HUES48 (cell line): ENCODE data around the gene PACSIN1.
A peak's percentile ranks its signal among the peaks of the same experiment; 100 is the strongest.

Experiments
- H3K27ac ChIP-seq: one replicate; pipeline ENCODE4 v1.7.0; 2013; ENCODE audit warnings: low read depth, low read length, inconsistent platforms
- H3K27me3 ChIP-seq: 2 replicates; pipeline ENCODE4 v1.6.1; 2013; ENCODE audit warnings: mild to moderate bottlenecking, low read length; ENCODE audit not compliant: control insufficient read depth, insufficient read depth
- H3K36me3 ChIP-seq: 2 replicates; pipeline ENCODE4 v1.6.1; 2013; ENCODE audit warnings: low read length; ENCODE audit not compliant: control insufficient read depth, insufficient read depth
- H3K4me1 ChIP-seq: 2 replicates; pipeline ENCODE4 v1.6.1; 2013; ENCODE audit warnings: mild to moderate bottlenecking, low read length; ENCODE audit not compliant: control insufficient read depth, insufficient read depth
- H3K4me3 ChIP-seq: 2 replicates; pipeline ENCODE4 v1.5.1; 2013; ENCODE audit warnings: mild to moderate bottlenecking, low read depth, low read length
- H3K9ac ChIP-seq: 2 replicates; pipeline ENCODE4 v1.6.1; 2013; ENCODE audit warnings: mild to moderate bottlenecking, low read depth, low read length, moderate library complexity
- H3K9me3 ChIP-seq: 2 replicates; pipeline ENCODE4 v1.6.1; 2013; ENCODE audit warnings: low read length; ENCODE audit not compliant: control insufficient read depth, insufficient read depth

The PACSIN1 gene

DNA sequence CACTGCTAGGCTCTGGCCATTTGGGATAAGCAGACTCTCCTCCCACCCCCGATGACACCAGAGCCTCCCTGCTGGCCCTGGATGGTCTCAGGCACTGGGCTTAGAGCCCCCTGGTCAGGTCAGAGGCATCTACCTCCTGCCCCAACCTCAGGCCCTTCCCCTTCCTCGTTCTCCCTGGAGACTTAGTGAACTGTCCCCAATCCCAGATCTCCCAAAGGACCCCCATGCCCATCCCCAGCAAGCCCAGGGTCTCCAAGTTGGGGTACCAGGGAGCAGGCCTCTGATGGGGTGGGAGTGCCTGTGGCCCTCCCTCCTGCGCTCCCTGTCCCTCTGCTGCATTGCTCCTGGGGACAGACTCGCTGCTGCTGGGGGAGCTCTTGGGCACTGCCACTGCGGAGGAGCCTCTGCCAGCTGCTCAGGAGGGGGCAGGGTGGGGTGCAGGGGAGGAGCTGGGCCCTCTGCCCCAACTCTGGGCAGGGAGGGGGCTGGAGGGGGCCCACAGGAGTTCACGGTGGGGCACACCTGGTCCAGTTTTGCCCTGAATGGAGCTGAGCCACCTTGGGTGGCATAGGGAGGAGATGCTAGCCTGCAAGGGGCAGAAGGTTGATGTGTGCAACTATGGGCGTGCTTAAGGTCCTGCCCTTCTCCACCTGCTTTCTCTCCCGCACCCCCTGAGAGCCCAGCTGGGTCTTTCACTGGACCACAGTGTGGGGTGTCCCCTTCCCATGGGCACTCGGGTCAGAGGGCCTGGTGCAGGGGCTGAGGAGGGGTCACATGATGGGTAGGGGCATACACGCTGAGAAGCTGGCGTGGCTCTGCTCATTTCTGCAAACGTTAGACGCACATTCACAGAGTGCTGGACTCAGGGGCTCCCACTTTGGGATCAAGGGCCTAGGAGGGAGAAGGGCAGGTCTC lies 49.9 kb downstream of the PACSIN1 start:
- peaks cover 23% of the 10 kb centered on the region; the same call in 1 of the 2 replicates for H3K4me1 ChIP-seq
- H3K27ac ChIP-seq = no peak overlapping the region
- H3K9me3 ChIP-seq = no peaks in the 10 kb centered on the region
- H3K27me3 ChIP-seq = peaks cover 4% of the 10 kb centered on the region; the same call in 1 of the 2 replicates
- no peaks in the 10 kb centered on the region for H3K36me3 ChIP-seq
- H3K4me3 ChIP-seq = peak overlapping the region; percentile 75; the same call in 1 of the 2 replicates
- no peak overlapping the region for H3K9ac ChIP-seq

DNA sequence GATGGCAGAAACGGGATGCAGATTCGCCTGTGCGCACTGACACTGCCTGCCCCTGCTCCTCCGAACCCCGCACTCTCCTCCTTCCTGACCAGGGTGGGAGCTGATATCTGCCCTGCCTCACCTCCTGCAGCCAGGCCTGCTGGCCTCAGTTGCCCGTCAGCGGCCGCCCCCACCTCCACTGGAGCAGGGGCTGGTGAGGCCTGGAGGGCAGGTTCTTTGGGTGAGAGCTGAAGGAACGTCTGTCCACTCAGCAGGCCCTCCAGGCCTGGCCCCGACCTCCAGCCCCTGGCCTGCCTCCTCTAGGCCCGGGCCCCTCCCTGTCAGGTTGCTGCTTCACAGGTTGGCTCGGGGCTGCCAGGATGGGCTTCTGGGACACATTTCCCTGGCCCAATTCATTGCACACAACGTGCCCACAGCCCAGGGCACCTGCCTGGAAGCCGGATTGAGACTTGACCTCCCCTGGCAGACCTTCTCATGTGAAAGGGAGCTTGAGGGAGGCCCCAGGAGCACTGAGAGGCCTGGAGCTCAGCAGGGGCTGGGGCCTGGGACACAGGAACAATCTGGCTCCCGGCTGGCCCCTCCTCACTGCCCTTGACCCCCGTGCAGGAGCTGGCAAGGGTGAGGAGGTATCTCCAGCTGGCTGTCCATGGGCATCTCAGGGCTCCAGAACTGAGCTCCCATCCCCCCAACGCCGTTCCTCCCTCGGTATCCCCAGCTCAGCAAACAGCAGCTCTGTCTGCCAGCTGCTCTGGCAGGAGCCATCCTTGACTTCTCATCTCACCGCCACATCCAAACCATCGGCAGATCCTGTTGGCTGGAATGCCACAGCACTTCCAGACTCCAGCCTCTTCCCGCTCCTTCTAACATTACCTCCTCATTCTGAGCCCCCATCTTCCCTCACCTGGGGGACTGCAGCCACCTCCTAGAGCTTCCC lies 50.8 kb downstream of the PACSIN1 start:
- Histone ChIP-seq H3K9me3 (no peaks in the 10 kb centered on the region), H3K27ac (no peak overlapping the region), H3K36me3 (no peaks in the 10 kb centered on the region), H3K4me1 (peaks cover 23% of the 10 kb centered on the region; the same call in 1 of the 2 replicates), H3K4me3 (no peak overlapping the region), H3K27me3 (peaks cover 4% of the 10 kb centered on the region; the same call in 1 of the 2 replicates), H3K9ac (no peak overlapping the region)

DNA sequence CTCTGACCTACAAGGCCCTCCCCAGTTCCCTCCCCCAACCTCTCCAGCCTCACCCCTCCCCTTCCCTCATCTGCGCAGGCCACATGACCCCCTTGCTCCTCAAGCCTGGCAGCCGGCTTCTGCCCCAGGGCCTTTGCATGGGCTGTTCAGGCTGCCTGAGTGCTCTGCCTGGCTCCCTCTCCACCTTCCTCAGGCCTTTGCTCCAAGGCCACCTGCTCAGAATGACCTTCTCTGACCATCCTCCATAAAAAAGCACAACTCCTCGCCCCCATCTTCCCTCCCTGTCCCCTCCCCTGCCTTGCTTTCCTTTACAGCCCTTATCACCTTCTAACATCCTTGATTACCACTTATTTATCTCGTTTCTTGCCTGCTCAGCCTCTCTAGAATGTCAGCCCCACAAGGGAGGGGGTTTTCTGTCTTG lies 51.6 kb downstream of the PACSIN1 start:
- H3K4me3 ChIP-seq = no peak overlapping the region
- H3K9me3 ChIP-seq = no peaks in the 10 kb centered on the region
- peaks cover 23% of the 10 kb centered on the region; the same call in 1 of the 2 replicates for H3K4me1 ChIP-seq
- H3K27ac ChIP-seq = no peak overlapping the region
- H3K27me3 ChIP-seq = peaks cover 4% of the 10 kb centered on the region; the same call in 1 of the 2 replicates
- no peak overlapping the region for H3K9ac ChIP-seq
- H3K36me3 ChIP-seq = no peaks in the 10 kb centered on the region

DNA sequence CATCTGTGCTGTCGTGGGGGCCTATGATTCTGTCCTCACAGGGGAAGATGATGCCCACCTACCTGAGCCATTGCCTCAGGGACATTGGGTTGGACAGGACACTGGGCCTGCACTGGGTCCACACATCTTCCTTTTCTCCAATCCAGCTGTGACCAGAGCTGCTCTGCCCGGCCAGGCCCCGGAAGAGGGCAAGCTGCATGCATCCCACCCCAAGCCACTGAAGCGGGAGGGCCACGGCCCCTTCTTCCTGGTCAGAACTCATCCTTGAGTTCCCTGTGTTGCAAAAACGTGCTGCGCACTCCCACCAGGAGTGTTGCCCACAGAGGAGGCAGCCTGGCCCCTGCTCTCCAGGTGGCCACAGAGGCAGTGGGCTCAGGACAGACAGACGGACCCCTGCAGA lies 52.1 kb downstream of the PACSIN1 start:
- H3K9me3 ChIP-seq = no peaks in the 10 kb centered on the region
- peaks cover 4% of the 10 kb centered on the region; the same call in 1 of the 2 replicates for H3K27me3 ChIP-seq
- no peak overlapping the region for H3K27ac ChIP-seq
- no peak overlapping the region for H3K9ac ChIP-seq
- peaks cover 18% of the 10 kb centered on the region; the same call in 1 of the 2 replicates for H3K4me1 ChIP-seq
- H3K4me3 ChIP-seq = no peak overlapping the region
- H3K36me3 ChIP-seq = no peaks in the 10 kb centered on the region

DNA sequence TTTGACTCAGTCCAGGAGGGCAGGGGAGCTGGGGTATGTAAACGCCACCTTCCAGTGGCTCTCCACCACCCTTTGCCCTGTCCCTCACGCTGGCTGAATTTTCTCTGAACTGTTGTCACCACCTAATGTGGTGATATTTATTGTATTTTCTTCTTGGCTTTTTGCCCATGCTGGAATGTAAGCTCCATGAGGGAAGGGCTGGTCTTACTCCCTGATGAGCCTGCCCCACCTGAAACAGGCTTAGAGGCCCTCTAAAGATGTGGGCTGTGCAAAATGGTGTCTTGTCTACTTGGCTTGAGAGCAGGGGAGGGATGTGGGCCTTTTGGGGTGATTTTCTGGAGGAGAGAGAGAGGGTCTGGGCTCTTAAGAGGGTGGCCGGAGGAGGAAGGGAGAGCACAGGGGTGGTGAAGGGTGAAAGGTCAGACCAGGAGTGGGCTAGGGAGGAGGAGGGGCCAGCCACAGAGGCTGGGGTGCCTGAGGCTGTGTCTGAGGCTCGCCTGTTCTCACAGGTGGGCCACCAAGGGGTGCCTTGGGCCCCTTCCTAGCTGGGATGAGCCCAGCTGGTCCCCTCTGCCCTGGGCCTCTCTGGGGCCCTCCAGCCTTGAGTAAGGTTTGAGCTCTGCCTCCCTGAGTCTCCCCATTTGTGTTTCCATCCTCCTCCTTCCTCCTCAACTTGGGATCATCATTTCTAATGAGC lies 52.9 kb downstream of the PACSIN1 start:
- Histone ChIP-seq H3K27ac (no peak overlapping the region), H3K4me1 (peaks cover 12% of the 10 kb centered on the region; the same call in 1 of the 2 replicates), H3K36me3 (no peaks in the 10 kb centered on the region), H3K4me3 (no peak overlapping the region), H3K9me3 (no peaks in the 10 kb centered on the region), H3K9ac (no peak overlapping the region), H3K27me3 (peaks cover 4% of the 10 kb centered on the region; the same call in 1 of the 2 replicates)

DNA sequence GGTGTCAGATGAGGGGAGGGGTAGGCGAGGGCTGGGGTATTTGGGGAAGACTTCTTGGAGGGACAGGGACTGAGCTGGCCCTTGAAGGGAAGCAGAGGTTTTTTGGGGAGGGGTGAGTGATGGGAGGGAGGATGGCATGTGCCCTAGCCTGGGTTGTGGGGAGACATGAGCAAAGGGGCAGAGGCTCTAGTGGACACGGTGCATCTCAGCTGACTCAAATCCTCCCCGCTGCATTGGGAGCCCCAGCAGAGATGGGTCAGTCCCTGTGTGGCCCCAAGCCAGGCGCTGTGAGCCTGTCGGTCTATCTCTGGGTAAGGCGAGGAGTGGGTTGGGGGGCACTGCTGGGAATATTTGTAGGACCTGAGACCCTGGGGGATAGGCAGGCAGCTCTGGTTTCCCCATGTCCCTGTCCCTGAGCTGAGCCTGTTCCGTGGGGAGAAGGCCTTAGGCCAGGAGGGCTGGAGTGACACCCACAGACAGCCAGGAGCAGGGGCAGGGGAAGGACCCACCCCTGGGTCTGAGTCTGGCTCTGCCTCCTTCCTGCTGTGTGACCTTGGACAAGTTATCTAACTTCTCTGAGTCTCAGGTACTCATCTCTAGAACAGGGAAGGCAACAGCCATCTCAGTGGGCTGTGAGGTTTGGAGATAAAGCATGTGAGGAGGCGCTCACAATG lies 54.2 kb downstream of the PACSIN1 start:
- Histone ChIP-seq H3K9ac (no peak overlapping the region), H3K36me3 (no peaks in the 10 kb centered on the region), H3K27ac (no peak overlapping the region), H3K27me3 (peaks cover 4% of the 10 kb centered on the region; the same call in 1 of the 2 replicates), H3K4me3 (no peak overlapping the region), H3K4me1 (peaks cover 8% of the 10 kb centered on the region; the same call in 1 of the 2 replicates), H3K9me3 (no peaks in the 10 kb centered on the region)

DNA sequence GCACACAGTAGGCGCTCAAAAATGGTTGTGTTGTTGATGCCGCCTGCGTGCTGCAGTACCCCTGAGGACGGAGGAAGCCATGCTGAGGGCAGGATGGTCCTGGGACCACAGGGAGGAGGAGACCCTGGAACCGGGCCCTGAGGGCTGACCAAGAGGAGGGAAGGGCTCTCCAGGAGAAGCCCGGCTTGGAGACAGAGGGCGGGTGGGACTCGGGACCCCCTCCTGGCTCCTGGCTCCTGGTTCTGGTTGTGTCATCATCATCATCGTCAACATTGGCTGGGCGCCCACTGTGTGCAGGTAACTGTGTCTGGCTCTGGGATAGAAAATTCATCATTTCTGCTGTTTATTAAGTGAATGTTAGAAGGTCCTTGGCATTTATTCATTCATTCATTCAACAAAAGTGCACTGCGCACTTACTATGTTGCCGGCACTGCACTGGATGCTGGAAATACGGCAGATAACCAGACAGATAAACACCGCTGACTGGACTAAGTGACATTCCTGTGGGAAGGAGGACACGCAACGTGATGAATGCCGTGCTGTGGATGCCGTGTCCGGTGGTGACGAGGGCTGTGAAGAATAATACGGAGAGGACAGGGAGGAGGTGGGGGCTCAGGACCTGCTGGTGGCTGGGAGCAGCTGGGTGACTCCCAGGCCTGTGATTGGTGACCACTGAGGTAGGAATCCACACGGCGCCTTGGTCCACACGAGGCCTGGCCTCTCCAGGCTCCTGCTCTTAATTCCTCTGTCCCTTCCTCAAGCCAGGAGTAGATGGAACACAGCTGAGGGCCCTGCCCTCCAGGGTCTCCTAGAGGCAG lies 55.0 kb downstream of the PACSIN1 start:
- Histone ChIP-seq H3K36me3 (no peaks in the 10 kb centered on the region), H3K9ac (no peak overlapping the region), H3K27me3 (no peaks in the 10 kb centered on the region), H3K9me3 (no peaks in the 10 kb centered on the region), H3K4me3 (no peak overlapping the region), H3K4me1 (0 out of 2 replicates have a peak, but pooled peaks cover 3% of the 10 kb centered on the region), H3K27ac (no peak overlapping the region)

DNA sequence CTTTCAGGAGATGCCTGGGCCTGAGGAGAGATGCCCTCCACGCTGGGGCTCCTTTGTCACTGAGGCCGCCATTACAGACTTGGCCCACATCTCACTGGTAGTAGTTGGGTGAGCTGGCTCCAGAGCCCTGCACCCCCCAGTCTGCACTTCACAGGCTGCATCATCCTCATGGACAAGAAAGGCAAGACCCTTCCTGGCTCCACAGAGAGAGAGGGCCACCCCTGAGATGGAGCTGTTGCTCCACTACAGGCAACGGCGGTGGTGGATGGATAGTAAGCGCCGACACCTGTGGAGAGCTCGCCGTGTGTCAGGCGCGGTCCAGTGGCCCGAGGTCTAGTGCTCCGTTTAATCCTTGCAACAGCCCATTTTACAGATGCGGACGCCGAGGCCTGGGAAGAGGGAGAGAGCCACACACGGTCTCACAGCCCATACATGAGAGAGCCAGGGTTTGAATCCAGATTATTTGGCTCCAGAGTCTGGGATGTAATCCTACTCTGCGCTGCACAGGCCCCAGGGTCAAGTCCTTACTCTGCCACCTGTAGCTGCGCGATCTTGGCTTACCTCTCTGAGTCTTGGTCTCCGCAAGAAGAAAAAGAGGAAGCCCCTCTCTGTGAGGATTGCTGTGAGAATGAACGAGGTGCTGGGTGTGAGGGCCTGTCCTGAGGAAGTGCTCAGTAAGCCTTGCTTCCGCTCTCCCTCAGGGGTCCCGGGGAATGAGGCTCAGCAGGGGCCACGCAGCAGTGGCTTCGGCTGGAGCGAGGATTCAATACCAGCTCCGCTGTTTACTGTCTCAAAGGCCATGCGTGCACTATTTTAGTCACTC lies 55.8 kb downstream of the PACSIN1 start:
- Histone ChIP-seq H3K9me3 (no peaks in the 10 kb centered on the region), H3K36me3 (no peaks in the 10 kb centered on the region), H3K9ac (no peak overlapping the region), H3K27ac (no peak overlapping the region), H3K4me3 (no peak overlapping the region), H3K4me1 (peaks cover 8% of the 10 kb centered on the region; the same call in 1 of the 2 replicates), H3K27me3 (no peaks in the 10 kb centered on the region)

DNA sequence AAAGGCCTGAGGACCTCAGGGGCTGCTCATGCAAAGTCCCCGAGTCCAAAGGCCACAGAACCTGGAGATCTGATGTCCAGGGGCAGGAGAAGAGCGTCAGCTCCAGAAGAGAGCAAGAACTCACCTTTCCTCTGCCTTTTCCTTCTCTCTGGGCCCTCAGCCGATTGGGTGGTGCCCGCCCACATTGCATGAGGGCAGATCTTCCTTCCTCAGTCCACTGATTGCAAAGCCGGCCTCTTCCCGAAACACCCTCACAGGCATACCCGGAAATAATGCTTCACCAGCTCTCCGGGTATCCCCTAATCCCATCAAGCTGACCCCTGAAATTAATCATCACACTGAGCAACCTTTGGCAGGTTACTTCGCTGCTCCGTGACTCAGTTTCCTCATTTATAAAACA lies 56.9 kb downstream of the PACSIN1 start:
- Histone ChIP-seq H3K9me3 (no peaks in the 10 kb centered on the region), H3K27ac (no peak overlapping the region), H3K4me3 (no peak overlapping the region), H3K27me3 (0 out of 2 replicates have a peak, but pooled peaks cover under 1% of the 10 kb centered on the region), H3K9ac (no peak overlapping the region), H3K36me3 (no peaks in the 10 kb centered on the region), H3K4me1 (peaks cover 15% of the 10 kb centered on the region)
